Measurements from ENCODE around the gene NOTCH3. TPM values are rescaled to one million over a fixed set of nuclear protein-coding genes. Genes with fewer than 3 reads are reported as not detected.

The NOTCH3 gene
- total and polyA plus RNA-seq, 2 donors (not counting 1 experiment from before 2014, with no cell fraction given) = 26.4 to 42.6 TPM

- H3K9ac ChIP-seq (ENCODE audit: insufficient read depth, low read length) = no peak overlapping the region
- H3K27ac ChIP-seq (ENCODE audit: insufficient read depth, low read length) = no peak overlapping the region
- H3K79me2 ChIP-seq (ENCODE audit: control insufficient read depth, insufficient read depth, low read length) = no peaks in the 10 kb centered on the region
- TF ChIP-seq CTCF (conservative IDR thresholded peaks at IDR 0.05 in 1 of 2, IDR thresholded peaks at IDR 0.05 in 1 of 2; ENCODE audit: low read depth in 1 of 2, low read length in 2 of 2) = no peak
- no peak for TF ChIP-seq EZH2 (IDR thresholded peaks at IDR 0.05; ENCODE audit: low read length, missing control alignments)
- no peak for DNase-seq (ENCODE audit: low read depth in 2 of 2)
- peaks cover 16% of the 10 kb centered on the region for H3K36me3 ChIP-seq (ENCODE audit: control insufficient read depth, insufficient read depth, low read length)
- H2AFZ ChIP-seq (ENCODE audit: low read length) = no peak overlapping the region
- H3K4me2 ChIP-seq (ENCODE audit: extremely low read depth, insufficient read depth, low read length) = no peak overlapping the region
- H3K4me3 ChIP-seq (replicated peaks in 1 of 4; ENCODE audit: control extremely low read depth in 1 of 4, insufficient read depth in 1 of 4, low read depth in 3 of 4, low read length in 4 of 4) = no peak overlapping the region
- H3K9me3 ChIP-seq (ENCODE audit: control insufficient read depth, insufficient read depth, low read depth, low read length) = no peaks in the 10 kb centered on the region
- no peaks in the 10 kb centered on the region for H3K27me3 ChIP-seq (ENCODE audit: control insufficient read depth, insufficient read depth, low read length)
- H4K20me1 ChIP-seq (ENCODE audit: control insufficient read depth, extremely low read depth, insufficient read depth, low read length) = no peaks in the 10 kb centered on the region
- H3K4me1 ChIP-seq (ENCODE audit: control insufficient read depth, extremely low read depth, insufficient read depth, low read length) = no peaks in the 10 kb centered on the region
These were observed 35.0 kb upstream of the NOTCH3 start for GRCh38 chr19:15235781-15236180.

- H3K9me3 ChIP-seq (ENCODE audit: control insufficient read depth, insufficient read depth, low read depth, low read length) = no peaks in the 10 kb centered on the region
- H3K36me3 ChIP-seq (ENCODE audit: control insufficient read depth, insufficient read depth, low read length) = peaks cover 13% of the 10 kb centered on the region
- H4K20me1 ChIP-seq (ENCODE audit: control insufficient read depth, extremely low read depth, insufficient read depth, low read length) = no peaks in the 10 kb centered on the region
- TF ChIP-seq EZH2 (IDR thresholded peaks at IDR 0.05; ENCODE audit: low read length, missing control alignments) (no peak), CTCF (conservative IDR thresholded peaks at IDR 0.05 in 1 of 2, IDR thresholded peaks at IDR 0.05 in 1 of 2; ENCODE audit: low read depth in 1 of 2, low read length in 2 of 2) (no peak)
- no peak overlapping the region for H3K4me3 ChIP-seq (replicated peaks in 1 of 4; ENCODE audit: control extremely low read depth in 1 of 4, insufficient read depth in 1 of 4, low read depth in 3 of 4, low read length in 4 of 4)
- H3K27ac ChIP-seq (ENCODE audit: insufficient read depth, low read length) = no peak overlapping the region
- no peak overlapping the region for H3K9ac ChIP-seq (ENCODE audit: insufficient read depth, low read length)
- DNase-seq (ENCODE audit: low read depth in 2 of 2) = no peak
- no peak overlapping the region for H3K4me2 ChIP-seq (ENCODE audit: extremely low read depth, insufficient read depth, low read length)
- H3K79me2 ChIP-seq (ENCODE audit: control insufficient read depth, insufficient read depth, low read length) = no peaks in the 10 kb centered on the region
- no peaks in the 10 kb centered on the region for H3K4me1 ChIP-seq (ENCODE audit: control insufficient read depth, extremely low read depth, insufficient read depth, low read length)
- H2AFZ ChIP-seq (ENCODE audit: low read length) = no peak overlapping the region
- H3K27me3 ChIP-seq (ENCODE audit: control insufficient read depth, insufficient read depth, low read length) = no peaks in the 10 kb centered on the region
These were observed 33.8 kb upstream of the NOTCH3 start for GRCh38 chr19:15234431-15235130.

GRCh38 chr19:15231271-15231670, 30.5 kb upstream of the NOTCH3 start:
- H3K9me3 ChIP-seq (ENCODE audit: control insufficient read depth, insufficient read depth, low read depth, low read length) = no peaks in the 10 kb centered on the region
- H3K4me3 ChIP-seq (replicated peaks in 1 of 4; ENCODE audit: control extremely low read depth in 1 of 4, insufficient read depth in 1 of 4, low read depth in 3 of 4, low read length in 4 of 4) = no peak overlapping the region
- no peak for DNase-seq (ENCODE audit: low read depth in 2 of 2)
- H3K9ac ChIP-seq (ENCODE audit: insufficient read depth, low read length) = no peak overlapping the region
- no peaks in the 10 kb centered on the region for H3K36me3 ChIP-seq (ENCODE audit: control insufficient read depth, insufficient read depth, low read length)
- no peaks in the 10 kb centered on the region for H3K4me1 ChIP-seq (ENCODE audit: control insufficient read depth, extremely low read depth, insufficient read depth, low read length)
- TF ChIP-seq EZH2 (IDR thresholded peaks at IDR 0.05; ENCODE audit: low read length, missing control alignments) = no peak
- TF ChIP-seq CTCF (conservative IDR thresholded peaks at IDR 0.05 in 1 of 2, IDR thresholded peaks at IDR 0.05 in 1 of 2; ENCODE audit: low read depth in 1 of 2, low read length in 2 of 2) = no peak
- H3K4me2 ChIP-seq (ENCODE audit: extremely low read depth, insufficient read depth, low read length) = no peak overlapping the region
- H2AFZ ChIP-seq (ENCODE audit: low read length) = no peak overlapping the region
- no peaks in the 10 kb centered on the region for H3K27me3 ChIP-seq (ENCODE audit: control insufficient read depth, insufficient read depth, low read length)
- H3K79me2 ChIP-seq (ENCODE audit: control insufficient read depth, insufficient read depth, low read length) = no peaks in the 10 kb centered on the region
- H4K20me1 ChIP-seq (ENCODE audit: control insufficient read depth, extremely low read depth, insufficient read depth, low read length) = no peaks in the 10 kb centered on the region
- no peak overlapping the region for H3K27ac ChIP-seq (ENCODE audit: insufficient read depth, low read length)
